T47D (cell line): ENCODE data around the gene GAL3ST2.

Experiments used
- DNase-seq, 2 experiments: peaks; one replicate each; pipeline versions ENCODE4 v3.0.0 to v3.0.0-alpha.2; 2011 to 2012; ENCODE audit warnings: low read depth in 1 of 2, low spot score in 1 of 2
- JUND ChIP-seq: IDR thresholded peaks from 2 replicates; pipeline ENCODE4 v1.6.1; 2012; ENCODE audit warnings: low read depth
- in situ Hi-C: cut with HindIII; loops from 2 replicates; pipeline ENCODE4 v1.10.0; 2016; ENCODE audit warnings: low sequenced_read_pairs, low pct_unique_long_range_greater_than_20kb

GAL3ST2 gene

DNA sequence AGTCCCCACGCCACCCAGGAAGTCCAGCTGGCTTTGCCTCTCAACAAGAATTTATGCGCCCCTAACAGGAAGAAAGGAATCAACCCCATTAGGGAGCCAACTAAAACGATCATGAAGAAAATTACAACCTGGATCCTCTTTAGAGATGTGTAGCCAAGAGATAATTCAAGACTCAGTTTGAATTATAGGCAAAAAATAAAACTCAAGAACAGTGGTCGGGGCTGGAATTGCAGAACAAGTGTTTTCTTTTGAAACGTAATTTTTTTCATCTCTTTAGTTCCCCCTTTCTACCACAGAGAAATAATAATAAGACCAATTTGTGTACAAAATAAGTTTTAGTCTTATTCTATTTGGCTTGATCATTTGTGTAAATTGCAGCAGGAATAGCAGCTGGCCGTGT is 59.7 kb downstream of the GAL3ST2 start:
- in situ Hi-C loops = no loop called here
- DNase-seq = no peak
- TF ChIP-seq JUND = no peak

GRCh38 chr2:241837197-241837965 is 60.8 kb downstream of the GAL3ST2 start:
- TF ChIP-seq JUND = no peak
- DNase-seq = no peak
- in situ Hi-C loops = no loop called here

DNA sequence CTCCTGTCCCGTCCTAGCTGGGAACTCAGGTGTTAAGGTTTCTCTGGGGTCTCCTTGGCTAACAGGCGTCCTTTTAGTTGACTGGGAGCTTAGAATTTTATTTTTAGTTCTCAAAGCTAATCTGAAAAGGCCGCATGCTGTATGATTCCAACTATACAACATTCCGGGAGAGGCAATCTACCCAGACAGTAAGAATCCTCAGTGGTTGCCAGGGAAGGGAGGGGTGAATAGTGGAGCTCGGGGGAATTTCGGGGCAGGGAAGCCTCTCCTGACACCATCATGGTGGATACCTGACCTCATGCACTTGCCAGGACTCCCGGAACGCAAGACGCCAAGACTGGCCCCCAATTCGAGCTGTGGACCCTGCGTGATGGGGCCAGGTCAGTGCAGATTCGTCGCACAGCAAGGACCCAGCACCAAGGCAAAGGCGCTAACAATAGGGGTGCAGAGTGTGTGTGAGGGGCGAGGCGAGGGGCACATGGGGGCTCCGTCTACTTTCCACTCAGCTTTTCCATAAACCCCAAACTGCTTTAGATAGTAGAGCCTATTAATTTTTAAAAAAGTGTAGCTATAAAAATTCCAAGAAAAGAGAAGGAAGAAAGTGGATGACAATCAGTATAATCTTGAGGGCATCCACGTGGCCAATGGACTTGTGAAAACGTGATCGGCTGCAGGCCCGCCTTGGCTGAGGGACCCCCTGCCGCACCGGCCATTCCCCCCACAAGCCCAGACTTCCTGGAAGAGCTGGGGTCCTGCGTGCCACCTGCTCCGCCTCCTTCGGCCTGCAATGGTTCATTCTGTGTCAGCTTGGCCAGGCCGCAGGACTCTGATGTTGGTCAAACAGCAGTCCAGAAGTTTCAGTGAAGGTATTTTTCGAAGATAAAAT is 64.8 kb downstream of the GAL3ST2 start:
- in situ Hi-C loops = no loop called here
- no peak for TF ChIP-seq JUND
- DNase-seq = no peak

DNA sequence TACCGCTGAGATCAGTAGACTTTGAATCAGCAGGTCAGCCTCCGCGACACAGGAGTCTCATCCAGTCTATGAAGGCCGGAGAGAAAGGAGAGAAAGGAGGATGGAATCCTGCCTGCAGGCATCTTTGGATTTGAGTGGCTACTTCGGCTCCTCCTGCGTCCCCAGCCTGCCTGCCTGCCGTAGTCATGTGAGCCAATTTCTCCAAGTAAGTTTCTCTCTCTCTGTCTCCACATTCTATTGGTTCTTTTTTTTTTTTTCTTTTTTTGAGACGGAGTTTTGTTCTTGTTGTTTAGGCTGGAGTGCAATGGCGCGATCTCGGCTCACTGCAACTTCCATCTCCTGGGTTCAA is 65.4 kb downstream of the GAL3ST2 start:
- DNase-seq = no peak
- in situ Hi-C loops = no loop called here
- no peak for TF ChIP-seq JUND

DNA sequence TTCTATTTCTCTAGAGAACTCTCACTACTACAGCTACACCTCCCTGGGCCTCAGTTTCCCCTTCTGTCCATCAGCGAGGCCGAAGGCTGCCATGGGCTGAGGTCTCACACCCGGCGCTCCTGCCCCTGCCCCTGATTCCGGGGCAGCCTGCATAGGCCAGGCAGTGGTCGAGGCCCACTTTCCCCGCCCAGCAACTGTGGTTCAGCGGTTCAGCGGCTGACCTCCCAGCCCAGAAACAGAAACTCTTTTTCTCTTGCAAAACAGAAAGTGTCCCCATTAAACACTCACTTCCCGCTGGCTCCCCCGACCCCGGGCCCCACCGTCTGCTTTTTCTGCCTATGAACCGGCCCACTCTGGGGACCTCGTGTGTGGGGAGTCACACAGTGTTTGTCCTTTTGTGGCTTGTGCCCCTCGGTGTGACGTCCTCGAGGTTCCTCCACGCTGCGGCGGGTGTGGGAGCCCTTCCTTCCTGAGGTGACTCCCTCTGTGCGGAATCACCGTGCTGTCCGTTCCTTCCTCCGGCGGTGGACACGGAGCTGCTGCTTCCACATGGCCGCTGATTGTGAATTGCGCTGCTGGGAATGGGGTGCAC is 66.1 kb downstream of the GAL3ST2 start:
- no peak for DNase-seq
- no peak for TF ChIP-seq JUND
- in situ Hi-C loops = no loop called here

DNA sequence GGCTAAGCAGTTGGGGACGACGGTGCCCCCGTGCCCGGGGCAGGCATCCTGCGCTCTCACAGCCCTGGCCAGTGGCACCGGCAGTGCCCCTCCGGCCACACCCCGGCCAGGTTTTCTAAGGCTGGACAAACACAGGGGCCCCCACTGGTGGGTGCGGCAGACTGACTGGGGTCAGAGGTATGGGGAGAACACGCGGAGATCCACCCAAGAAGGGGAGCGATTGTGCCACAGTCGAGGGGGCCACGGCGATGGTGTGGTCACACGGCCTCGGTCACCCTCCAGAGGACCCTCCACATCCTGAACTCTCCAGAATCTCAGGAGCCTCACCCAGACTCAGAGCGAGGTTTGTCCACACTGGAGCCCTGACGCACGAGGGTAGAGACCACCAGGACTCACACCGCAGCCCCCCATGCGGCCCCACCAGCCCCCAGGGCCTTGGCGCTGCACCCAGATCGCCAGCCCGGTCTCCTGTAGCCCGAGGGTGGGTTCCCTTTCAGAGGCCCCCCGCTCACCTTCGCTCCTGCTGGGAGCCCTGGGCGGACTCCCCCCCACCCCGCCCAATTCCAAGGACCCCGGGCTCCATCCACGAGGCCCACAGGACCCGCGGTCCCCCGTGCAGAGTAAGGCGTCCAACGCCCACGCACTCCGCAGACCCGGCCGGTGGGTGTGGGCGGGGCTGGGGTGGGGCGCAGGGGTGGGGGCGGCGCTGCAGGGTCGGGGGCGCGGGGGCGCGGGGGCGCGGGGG is 66.9 kb downstream of the GAL3ST2 start:
- in situ Hi-C loops = no loop called here
- TF ChIP-seq JUND = no peak
- DNase-seq = no peak

DNA sequence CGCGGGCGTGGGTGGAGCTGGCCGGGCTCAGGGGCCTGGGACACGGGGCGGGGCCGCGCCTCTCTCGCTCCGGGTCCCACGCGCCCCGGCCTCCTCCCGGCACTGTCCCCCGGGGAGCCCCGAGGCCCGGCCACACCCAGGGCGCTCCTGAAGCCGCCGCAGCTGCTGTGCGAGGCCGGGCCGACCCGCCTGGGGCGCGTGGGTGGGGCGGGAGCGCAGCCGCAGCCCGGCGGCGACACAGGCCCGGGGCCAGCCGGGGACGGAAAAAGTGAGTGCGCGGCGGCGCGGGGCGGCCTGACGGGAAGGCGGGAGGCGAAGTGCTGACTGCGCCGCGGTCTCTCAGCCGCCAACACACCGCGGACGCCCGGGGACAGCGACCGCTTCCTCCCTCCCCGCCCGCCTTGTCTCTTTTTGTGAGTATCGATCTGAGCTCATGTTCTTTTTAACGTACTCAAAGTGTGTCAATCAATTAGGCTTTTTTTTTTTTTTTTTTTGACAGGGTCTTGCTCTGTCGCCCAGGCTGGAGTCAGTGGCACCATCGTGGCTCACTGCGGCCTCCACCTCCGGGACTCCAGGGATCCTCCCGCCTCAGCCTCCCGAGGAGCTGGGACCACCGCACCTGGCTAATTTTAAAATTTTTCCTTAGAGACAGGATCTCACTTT is 67.6 kb downstream of the GAL3ST2 start:
- in situ Hi-C loops = no loop called here
- DNase-seq = no peak
- no peak for TF ChIP-seq JUND

- in situ Hi-C loops = no loop called here
- no peak for DNase-seq
- TF ChIP-seq JUND = no peak
Measured at GRCh38 chr2:241844831-241845578, 68.4 kb downstream of the GAL3ST2 start.

GRCh38 chr2:241846406-241846805 is 69.8 kb downstream of the GAL3ST2 start:
- in situ Hi-C loops = no loop called here
- no peak for DNase-seq
- no peak for TF ChIP-seq JUND

DNA sequence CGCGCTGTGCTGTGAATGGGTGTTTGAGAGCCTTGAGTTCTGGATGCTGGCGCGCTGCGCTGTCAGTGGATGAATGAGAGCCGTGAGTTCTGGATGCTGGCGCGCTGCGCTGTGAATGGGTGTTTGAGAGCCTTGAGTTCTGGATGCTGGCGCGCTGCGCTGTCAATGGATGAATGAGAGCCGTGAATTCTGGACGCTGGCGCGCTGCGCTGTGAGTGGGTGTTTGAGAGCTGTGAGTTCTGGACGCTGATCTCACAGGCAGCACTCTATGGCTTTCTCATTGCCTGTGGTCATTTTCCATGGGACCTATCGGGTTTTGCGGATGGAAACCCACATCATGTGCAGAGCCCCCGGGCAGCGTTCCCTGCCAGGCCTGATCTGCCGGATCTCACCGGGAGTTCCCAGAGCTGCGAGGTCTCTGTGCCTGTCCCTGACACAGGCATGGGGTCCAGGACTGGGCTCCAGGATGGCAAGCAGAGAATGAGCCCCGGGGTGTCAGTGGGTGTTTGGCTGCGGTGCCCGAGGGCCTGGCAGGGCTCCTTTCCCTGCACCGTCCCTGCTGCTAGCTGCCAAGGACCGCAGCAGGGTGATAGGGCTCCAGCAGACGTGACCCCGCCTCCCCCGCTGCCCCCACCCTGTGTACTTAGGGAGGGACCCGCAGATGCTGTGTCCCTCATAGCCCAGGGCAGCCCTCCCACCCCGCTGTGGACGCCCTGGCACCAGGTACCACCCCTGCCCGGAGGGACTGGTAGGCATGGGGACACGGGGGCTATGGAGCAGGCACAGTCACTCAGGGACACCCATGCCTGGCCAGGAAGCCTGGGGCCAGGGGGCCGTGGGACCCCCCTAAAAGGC is 72.4 kb downstream of the GAL3ST2 start:
- no peak for TF ChIP-seq JUND
- in situ Hi-C loops = no loop called here

More for the DNA sequence above, 72.4 kb downstream of the GAL3ST2 start:
- DNase-seq = no peak
